ENCODE measurements around the gene PLA1A. TPM values are rescaled to one million over a fixed set of nuclear protein-coding genes. Genes with fewer than 3 reads are reported as not detected.

Gene PLA1A
- polyA plus RNA-seq, 3 donors: 0.36 TPM; not detected in 2

DNA sequence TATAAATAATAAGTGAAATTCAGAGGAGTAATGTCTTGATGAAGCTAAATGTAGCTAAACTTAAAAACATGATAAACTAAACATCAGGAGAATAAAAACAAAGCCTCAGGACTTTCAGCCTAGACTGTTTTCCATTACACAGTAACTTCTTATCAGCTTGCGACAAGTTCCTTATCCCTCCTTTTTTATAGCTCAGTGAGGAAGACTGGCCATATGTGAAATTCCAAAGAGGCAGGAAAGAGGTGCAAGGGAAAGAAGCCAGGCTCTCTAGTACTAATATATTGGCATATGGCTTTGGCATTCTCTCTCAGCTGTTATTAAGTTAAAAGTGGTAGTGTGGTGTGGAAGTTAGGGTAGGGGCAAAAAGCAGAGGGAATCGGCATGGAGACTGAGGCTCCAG, 75.1 kb downstream of the PLA1A start:
- Histone ChIP-seq H3K27me3 (ENCODE audit: control insufficient read depth in 2 of 2, insufficient read depth in 2 of 2, low read length in 2 of 2) (no peaks in the 10 kb centered on the region), H3K9me3 (replicated peaks in 1 of 2; ENCODE audit: control insufficient read depth in 1 of 2, insufficient read depth in 1 of 2, low read length in 2 of 2) (no peaks in the 10 kb centered on the region), H3K4me2 (replicated peaks; ENCODE audit: extremely low read depth, low read length, poor library complexity, severe bottlenecking) (no peak overlapping the region), H3K4me1 (ENCODE audit: control insufficient read depth in 1 of 2, insufficient read depth in 2 of 2, low read length in 2 of 2) (peaks cover 7 to 17% of the 10 kb centered on the region in 2 donors), H4K20me1 (ENCODE audit: insufficient read depth, low read length) (no peaks in the 10 kb centered on the region), H3K27ac (ENCODE audit: low read depth in 1 of 2, low read length in 2 of 2) (no peak overlapping the region), H3K79me2 (ENCODE audit: insufficient read depth, low read length) (peaks cover 33% of the 10 kb centered on the region), H3K36me3 (replicated peaks in 1 of 2; ENCODE audit: control insufficient read depth in 1 of 2, insufficient read depth in 2 of 2, low read length in 2 of 2) (peaks cover 69 to 79% of the 10 kb centered on the region in 2 donors), H3K9ac (ENCODE audit: insufficient read depth, low read length, poor library complexity, severe bottlenecking) (no peak overlapping the region), H3K4me3 (replicated peaks in 1 of 3; ENCODE audit: low read depth in 2 of 3, low read length in 3 of 3) (no peak overlapping the region), H2AFZ (ENCODE audit: insufficient read depth, low read depth, low read length, poor library complexity, severe bottlenecking) (no peak overlapping the region)
- H3K27ac Mint-ChIP-seq: no peak overlapping the region
- TF ChIP-seq, protein P1, sequence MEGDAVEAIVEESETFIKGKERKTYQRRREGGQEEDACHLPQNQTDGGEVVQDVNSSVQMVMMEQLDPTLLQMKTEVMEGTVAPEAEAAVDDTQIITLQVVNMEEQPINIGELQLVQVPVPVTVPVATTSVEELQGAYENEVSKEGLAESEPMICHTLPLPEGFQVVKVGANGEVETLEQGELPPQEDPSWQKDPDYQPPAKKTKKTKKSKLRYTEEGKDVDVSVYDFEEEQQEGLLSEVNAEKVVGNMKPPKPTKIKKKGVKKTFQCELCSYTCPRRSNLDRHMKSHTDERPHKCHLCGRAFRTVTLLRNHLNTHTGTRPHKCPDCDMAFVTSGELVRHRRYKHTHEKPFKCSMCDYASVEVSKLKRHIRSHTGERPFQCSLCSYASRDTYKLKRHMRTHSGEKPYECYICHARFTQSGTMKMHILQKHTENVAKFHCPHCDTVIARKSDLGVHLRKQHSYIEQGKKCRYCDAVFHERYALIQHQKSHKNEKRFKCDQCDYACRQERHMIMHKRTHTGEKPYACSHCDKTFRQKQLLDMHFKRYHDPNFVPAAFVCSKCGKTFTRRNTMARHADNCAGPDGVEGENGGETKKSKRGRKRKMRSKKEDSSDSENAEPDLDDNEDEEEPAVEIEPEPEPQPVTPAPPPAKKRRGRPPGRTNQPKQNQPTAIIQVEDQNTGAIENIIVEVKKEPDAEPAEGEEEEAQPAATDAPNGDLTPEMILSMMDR (IDR thresholded peaks at IDR 0.05): no peak
- no peaks in the 10 kb centered on the region for H3K9me3 Mint-ChIP-seq
- intact Hi-C loops (cut with micrococcal nuclease): loop anchor here in 1 of 2 donors (10.0 kb wide), 1 partner anchor 208 kb away; the partner anchor contains the start of genes POGLUT1 and TMEM39A
- peaks cover 17% of the 10 kb centered on the region for H3K4me1 Mint-ChIP-seq
- peaks cover 66 to 71% of the 10 kb centered on the region in 2 donors for H3K36me3 Mint-ChIP-seq
- DNase-seq: no peak
- no peak overlapping the region for H3K4me3 Mint-ChIP-seq
- WGBS (ENCODE audit: insufficient coverage): 100% methylated on average over 1 of the region's 2 CpGs
- no peaks in the 10 kb centered on the region for H3K27me3 Mint-ChIP-seq (ENCODE audit: low read depth in 3 of 3)

DNA sequence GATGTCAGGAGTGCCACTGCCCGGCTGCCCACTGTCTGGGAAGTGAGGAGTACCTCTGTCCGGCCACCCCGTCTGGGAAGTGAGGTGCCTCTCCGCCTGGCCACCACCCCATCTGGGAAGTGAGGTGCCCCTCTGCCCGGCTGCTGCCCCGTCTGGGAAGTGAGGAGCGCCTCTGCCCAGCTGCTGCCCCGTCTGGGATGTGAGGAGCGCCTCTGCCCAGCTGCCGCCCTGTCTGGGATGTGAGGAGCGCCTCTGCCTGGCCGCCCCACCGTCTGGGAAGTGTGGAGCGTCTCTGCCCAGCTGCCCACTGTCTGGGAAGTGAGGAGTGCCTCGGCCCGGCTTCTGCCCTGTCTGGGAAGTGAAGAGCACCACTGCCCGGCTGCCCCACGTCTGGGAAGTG, 76.2 kb downstream of the PLA1A start:
- no peak overlapping the region for H3K4me3 ChIP-seq (replicated peaks in 1 of 3; ENCODE audit: low read depth in 2 of 3, low read length in 3 of 3)
- H3K9me3 ChIP-seq (replicated peaks in 1 of 2; ENCODE audit: control insufficient read depth in 1 of 2, insufficient read depth in 1 of 2, low read length in 2 of 2): no peaks in the 10 kb centered on the region
- H2AFZ ChIP-seq (ENCODE audit: insufficient read depth, low read depth, low read length, poor library complexity, severe bottlenecking): no peak overlapping the region
- H3K4me2 ChIP-seq (replicated peaks; ENCODE audit: extremely low read depth, low read length, poor library complexity, severe bottlenecking): no peak overlapping the region
- Mint-ChIP-seq H3K27ac (no peak overlapping the region), H3K36me3 (peaks cover 62 to 63% of the 10 kb centered on the region in 2 donors), H3K4me3 (no peak overlapping the region), H3K4me1 (peaks cover 18% of the 10 kb centered on the region), H3K9me3 (no peaks in the 10 kb centered on the region), H3K27me3 (ENCODE audit: low read depth in 3 of 3) (no peaks in the 10 kb centered on the region)
- TF ChIP-seq, protein P1 (IDR thresholded peaks at IDR 0.05): no peak
- H3K27ac ChIP-seq (ENCODE audit: low read depth in 1 of 2, low read length in 2 of 2): no peak overlapping the region
- no peaks in the 10 kb centered on the region for H4K20me1 ChIP-seq (ENCODE audit: insufficient read depth, low read length)
- H3K79me2 ChIP-seq (ENCODE audit: insufficient read depth, low read length): peaks cover 33% of the 10 kb centered on the region
- H3K27me3 ChIP-seq (ENCODE audit: control insufficient read depth in 2 of 2, insufficient read depth in 2 of 2, low read length in 2 of 2): no peaks in the 10 kb centered on the region
- H3K36me3 ChIP-seq (replicated peaks in 1 of 2; ENCODE audit: control insufficient read depth in 1 of 2, insufficient read depth in 2 of 2, low read length in 2 of 2): peaks cover 61 to 68% of the 10 kb centered on the region in 2 donors
- peaks cover 9 to 20% of the 10 kb centered on the region in 2 donors for H3K4me1 ChIP-seq (ENCODE audit: control insufficient read depth in 1 of 2, insufficient read depth in 2 of 2, low read length in 2 of 2)
- DNase-seq: no peak
- no peak overlapping the region for H3K9ac ChIP-seq (ENCODE audit: insufficient read depth, low read length, poor library complexity, severe bottlenecking)
- intact Hi-C loops (cut with micrococcal nuclease): loop anchor here in 1 of 2 donors (10.0 kb wide), 1 partner anchor 209 kb away; the partner anchor contains the start of genes POGLUT1 and TMEM39A
- 98% methylated on average over 8 of the region's 18 CpGs for WGBS (ENCODE audit: insufficient coverage)
